Uterus (tissue), 2 donors: ENCODE measurements around the gene ATG4B.

Experiments
- CTCF ChIP-seq, 4 experiments: fragments of 200-600 bp in 2 of 4; fragments of 450-650 bp in 2 of 4; sonication (generic) in 2 of 4; IDR thresholded peaks; one replicate each; pipeline ENCODE4 v1.5.1; 2016 to 2019; ENCODE audit warnings: antibody characterized with exemption in 4 of 4, mild to moderate bottlenecking in 2 of 4, moderate library complexity in 1 of 4
- POLR2A ChIP-seq, 2 donors: fragments of 450-650 bp; IDR thresholded peaks; one replicate each; pipeline ENCODE4 v1.6.1; 2016; ENCODE audit warnings: antibody characterized with exemption in 2 of 2, mild to moderate bottlenecking in 1 of 2, moderate library complexity in 1 of 2

DNA sequence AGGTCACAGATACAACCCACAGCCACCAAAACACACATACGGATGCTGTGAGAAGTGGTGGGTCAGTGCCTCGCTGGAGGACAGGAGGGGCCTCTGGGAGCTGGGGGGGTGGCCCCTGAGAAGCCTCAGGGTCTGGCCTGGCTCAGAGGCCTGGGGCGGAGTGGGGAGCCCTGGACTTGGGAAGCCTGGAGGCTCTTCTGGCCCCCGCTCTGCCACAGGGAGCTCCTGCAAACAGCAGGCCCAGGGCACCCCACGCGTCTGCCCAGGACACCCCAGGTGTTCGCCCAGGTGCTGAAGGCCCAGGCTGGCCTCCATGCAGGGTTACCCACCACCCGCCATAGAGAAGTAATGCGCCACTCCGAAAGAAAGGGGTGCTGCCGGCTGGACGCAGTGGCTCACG, 26.4 kb upstream of the ATG4B start:
- TF ChIP-seq CTCF (IDR thresholded peaks at IDR 0.05) = no peak
- TF ChIP-seq POLR2A (IDR thresholded peaks at IDR 0.05) = no peak
